ENCODE measurements around the gene CLECL1.
"Not testable (repeated sequence)": the region's sequence is repeated elsewhere in the genome, so short reads cannot be mapped to it uniquely, and the experiment has no call there.

Gene CLECL1

GRCh38 chr12:9692909-9693308, 40.0 kb downstream of the CLECL1 start:
- peaks cover 28% of the 10 kb centered on the region for H3K36me3 ChIP-seq (ENCODE audit: insufficient read depth, insufficient read length, low read length)
- H3K9me3 ChIP-seq (ENCODE audit: insufficient read depth, low read length): peaks cover 26% of the 10 kb centered on the region
- no peak overlapping the region for H3K4me3 ChIP-seq (ENCODE audit: insufficient read length, low read depth)
- H3K27me3 ChIP-seq (ENCODE audit: insufficient read depth, insufficient read length): no peaks in the 10 kb centered on the region
- TF ChIP-seq SUZ12 (IDR thresholded peaks at IDR 0.05; ENCODE audit: extremely low read depth, insufficient read depth, insufficient read length): no peak
- H3K4me1 ChIP-seq (ENCODE audit: insufficient read depth, insufficient read length): no peaks in the 10 kb centered on the region
- no peak overlapping the region for H3K9ac ChIP-seq (ENCODE audit: insufficient read length, low read depth)
- DNase-seq (ENCODE audit: low read depth, low spot score): no peak

DNA sequence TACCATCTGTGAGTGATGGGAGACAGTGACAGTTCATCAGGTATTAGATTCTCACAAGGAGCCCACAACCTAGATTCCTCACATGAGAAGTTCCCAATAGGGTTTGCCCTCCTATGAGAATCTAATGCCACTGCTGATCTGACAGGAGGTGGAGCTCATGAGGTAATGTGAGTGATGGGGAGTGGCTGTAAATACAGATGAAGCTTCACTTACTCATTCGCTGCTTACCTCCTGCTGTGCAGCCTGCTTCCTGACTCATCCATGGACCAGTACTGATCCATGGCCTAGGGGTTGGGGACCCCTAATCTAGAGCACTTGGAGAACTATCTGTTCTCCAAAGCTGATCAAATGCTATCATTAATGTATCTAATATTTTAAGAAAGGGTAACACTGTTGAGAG, 45.7 kb downstream of the CLECL1 start:
- peak; percentile 70 for DNase-seq (ENCODE audit: low read depth, low spot score)
- Histone ChIP-seq H3K4me3 (ENCODE audit: insufficient read length, low read depth) (no peak overlapping the region), H3K4me1 (ENCODE audit: insufficient read depth, insufficient read length) (peaks cover 4% of the 10 kb centered on the region), H3K27me3 (ENCODE audit: insufficient read depth, insufficient read length) (no peaks in the 10 kb centered on the region), H3K9me3 (ENCODE audit: insufficient read depth, low read length) (peaks cover 23% of the 10 kb centered on the region), H3K36me3 (ENCODE audit: insufficient read depth, insufficient read length, low read length) (peaks cover 24% of the 10 kb centered on the region), H3K9ac (ENCODE audit: insufficient read length, low read depth) (no peak overlapping the region)
- TF ChIP-seq ZNF274 (IDR thresholded peaks at IDR 0.05; ENCODE audit: low read depth, low read length): no peak
- no peak for TF ChIP-seq YY1 (IDR thresholded peaks at IDR 0.05; ENCODE audit: insufficient read depth, insufficient read length)
- TF ChIP-seq SUZ12 (IDR thresholded peaks at IDR 0.05; ENCODE audit: extremely low read depth, insufficient read depth, insufficient read length): no peak

DNA sequence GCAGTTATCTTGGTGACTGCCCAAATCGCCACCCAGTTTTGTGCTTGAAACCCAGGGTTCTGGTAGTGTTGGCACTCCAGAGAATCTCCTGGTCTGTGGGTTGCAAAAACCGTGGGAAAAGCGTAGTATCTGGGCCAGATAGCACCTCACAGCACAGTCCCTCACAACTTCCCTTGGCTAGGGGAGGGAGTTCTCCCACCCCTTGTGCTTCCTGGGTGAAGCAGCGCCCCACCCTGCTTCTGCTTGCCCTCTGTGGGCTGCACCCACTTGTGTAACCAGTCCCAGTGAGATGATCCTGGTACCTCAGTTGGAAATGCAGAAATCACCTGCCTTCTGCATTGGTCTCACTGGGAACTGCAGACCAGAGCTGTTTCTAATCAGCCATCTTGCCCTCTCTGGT, 47.0 kb downstream of the CLECL1 start:
- H3K9ac ChIP-seq (ENCODE audit: insufficient read length, low read depth): no peak overlapping the region
- H3K4me3 ChIP-seq (ENCODE audit: insufficient read length, low read depth): no peak overlapping the region
- TF ChIP-seq SUZ12 (IDR thresholded peaks at IDR 0.05; ENCODE audit: extremely low read depth, insufficient read depth, insufficient read length) (no peak), ZNF274 (IDR thresholded peaks at IDR 0.05; ENCODE audit: low read depth, low read length) (no peak), YY1 (IDR thresholded peaks at IDR 0.05; ENCODE audit: insufficient read depth, insufficient read length) (no peak)
- no peak for DNase-seq (ENCODE audit: low read depth, low spot score)
- H3K27me3 ChIP-seq (ENCODE audit: insufficient read depth, insufficient read length): no peaks in the 10 kb centered on the region
- H3K4me1 ChIP-seq (ENCODE audit: insufficient read depth, insufficient read length): peaks cover 4% of the 10 kb centered on the region
- H3K36me3 ChIP-seq (ENCODE audit: insufficient read depth, insufficient read length, low read length): peaks cover 29% of the 10 kb centered on the region
- H3K9me3 ChIP-seq (ENCODE audit: insufficient read depth, low read length): peaks cover 32% of the 10 kb centered on the region

- not testable (repeated sequence) for H3K27me3 ChIP-seq (ENCODE audit: insufficient read depth, insufficient read length); H3K4me3 ChIP-seq (ENCODE audit: insufficient read length, low read depth); H3K4me1 ChIP-seq (ENCODE audit: insufficient read depth, insufficient read length); DNase-seq (ENCODE audit: low read depth, low spot score)
- Histone ChIP-seq H3K9me3 (ENCODE audit: insufficient read depth, low read length) (peaks cover 32% of the 10 kb centered on the region), H3K36me3 (ENCODE audit: insufficient read depth, insufficient read length, low read length) (peaks cover 27% of the 10 kb centered on the region), H3K9ac (ENCODE audit: insufficient read length, low read depth) (peak overlapping the region; percentile 37)
Measured at GRCh38 chr12:9685366-9685765, 47.5 kb downstream of the CLECL1 start.

DNA sequence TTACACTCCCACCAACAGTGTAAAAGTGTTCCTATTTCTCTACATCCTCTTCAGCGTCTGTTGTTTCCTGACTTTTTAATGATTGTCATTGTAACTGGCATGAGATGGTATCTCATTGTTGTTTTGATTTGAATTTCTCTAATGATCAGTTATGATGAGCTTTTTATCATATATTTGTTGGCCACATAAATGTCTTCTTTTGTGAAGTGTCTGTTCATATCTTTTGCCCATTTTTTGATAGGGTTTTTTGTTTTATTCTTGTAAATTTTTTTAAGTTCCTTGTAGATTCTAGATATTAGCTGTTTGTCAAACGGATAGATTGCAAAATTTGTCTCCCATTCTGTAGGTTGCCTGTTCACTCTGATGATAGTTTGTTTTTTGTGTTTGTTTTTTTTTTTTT, 49.9 kb downstream of the CLECL1 start:
- not testable (repeated sequence) for H3K9ac ChIP-seq (ENCODE audit: insufficient read length, low read depth); H3K4me1 ChIP-seq (ENCODE audit: insufficient read depth, insufficient read length); H3K27me3 ChIP-seq (ENCODE audit: insufficient read depth, insufficient read length); H3K4me3 ChIP-seq (ENCODE audit: insufficient read length, low read depth); H3K36me3 ChIP-seq (ENCODE audit: insufficient read depth, insufficient read length, low read length); DNase-seq (ENCODE audit: low read depth, low spot score)
- peaks cover 29% of the 10 kb centered on the region for H3K9me3 ChIP-seq (ENCODE audit: insufficient read depth, low read length)

DNA sequence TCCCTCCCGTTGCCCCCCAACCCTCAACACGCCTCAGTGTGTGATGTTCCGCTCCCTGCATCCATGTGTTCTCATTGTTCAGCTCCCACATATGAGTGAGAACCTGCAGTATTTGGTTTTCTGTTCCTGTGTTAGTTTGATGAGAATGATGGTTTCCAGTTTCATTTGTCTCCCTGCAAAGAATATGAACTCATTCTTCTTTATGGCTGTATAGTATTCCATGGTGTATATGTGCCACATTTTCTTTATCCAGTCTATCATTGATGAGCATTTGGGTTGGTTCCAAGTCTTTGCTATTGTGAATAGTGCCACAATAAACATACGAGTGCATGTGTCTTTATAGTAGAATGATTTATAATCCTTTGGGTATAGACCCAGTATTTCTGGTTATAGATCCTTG, 50.4 kb downstream of the CLECL1 start:
- DNase-seq (ENCODE audit: low read depth, low spot score): not testable (repeated sequence)

DNA sequence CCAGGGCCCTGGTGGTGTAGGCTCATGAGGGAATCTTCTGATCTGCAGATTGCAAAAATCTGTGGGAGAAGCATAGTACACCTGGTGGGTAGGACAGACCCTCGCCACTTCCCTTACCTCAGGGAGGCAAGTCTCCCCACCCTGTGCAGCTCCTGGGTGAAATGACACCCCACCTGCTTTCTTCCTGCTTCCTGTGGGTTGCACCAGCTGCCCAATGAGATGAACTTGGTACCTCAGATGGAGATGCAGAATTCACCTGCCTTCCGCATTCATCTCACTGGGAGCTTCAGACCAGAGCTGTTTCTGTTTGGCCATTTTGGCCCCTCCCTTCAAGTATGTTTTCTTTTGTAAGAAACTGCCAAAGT, 58.7 kb downstream of the CLECL1 start:
- Histone ChIP-seq H3K36me3 (ENCODE audit: insufficient read depth, insufficient read length, low read length) (no peaks in the 10 kb centered on the region), H3K9ac (ENCODE audit: insufficient read length, low read depth) (no peak overlapping the region), H3K4me3 (ENCODE audit: insufficient read length, low read depth) (no peak overlapping the region), H3K27me3 (ENCODE audit: insufficient read depth, insufficient read length) (no peaks in the 10 kb centered on the region), H3K4me1 (ENCODE audit: insufficient read depth, insufficient read length) (peaks cover 8% of the 10 kb centered on the region), H3K9me3 (ENCODE audit: insufficient read depth, low read length) (peaks cover under 1% of the 10 kb centered on the region; the same call in 1 of the 2 replicates)
- DNase-seq (ENCODE audit: low read depth, low spot score): no peak
- TF ChIP-seq SUZ12 (IDR thresholded peaks at IDR 0.05; ENCODE audit: extremely low read depth, insufficient read depth, insufficient read length) (no peak), YY1 (IDR thresholded peaks at IDR 0.05; ENCODE audit: insufficient read depth, insufficient read length) (no peak), ZNF274 (IDR thresholded peaks at IDR 0.05; ENCODE audit: low read depth, low read length) (no peak)

More for the DNA sequence above, 50.4 kb downstream of the CLECL1 start:
- not testable (repeated sequence) for H3K4me3 ChIP-seq (ENCODE audit: insufficient read length, low read depth); H3K9ac ChIP-seq (ENCODE audit: insufficient read length, low read depth); H3K4me1 ChIP-seq (ENCODE audit: insufficient read depth, insufficient read length); H3K36me3 ChIP-seq (ENCODE audit: insufficient read depth, insufficient read length, low read length); H3K27me3 ChIP-seq (ENCODE audit: insufficient read depth, insufficient read length)
- H3K9me3 ChIP-seq (ENCODE audit: insufficient read depth, low read length): peaks cover 29% of the 10 kb centered on the region

GRCh38 chr12:9673404-9674225, 59.3 kb downstream of the CLECL1 start:
- DNase-seq (ENCODE audit: low read depth, low spot score): peak; percentile 81
- no peak overlapping the region for H3K9ac ChIP-seq (ENCODE audit: insufficient read length, low read depth)
- H3K4me3 ChIP-seq (ENCODE audit: insufficient read length, low read depth): no peak overlapping the region
- H3K27me3 ChIP-seq (ENCODE audit: insufficient read depth, insufficient read length): no peaks in the 10 kb centered on the region
- H3K36me3 ChIP-seq (ENCODE audit: insufficient read depth, insufficient read length, low read length): no peaks in the 10 kb centered on the region
- no peak for TF ChIP-seq ZNF274 (IDR thresholded peaks at IDR 0.05; ENCODE audit: low read depth, low read length)
- no peak for TF ChIP-seq SUZ12 (IDR thresholded peaks at IDR 0.05; ENCODE audit: extremely low read depth, insufficient read depth, insufficient read length)
- TF ChIP-seq YY1 (IDR thresholded peaks at IDR 0.05; ENCODE audit: insufficient read depth, insufficient read length): peak; percentile 36
- no peaks in the 10 kb centered on the region for H3K9me3 ChIP-seq (ENCODE audit: insufficient read depth, low read length)
- H3K4me1 ChIP-seq (ENCODE audit: insufficient read depth, insufficient read length): peaks cover 8% of the 10 kb centered on the region

Measured in NT2/D1 (cell line).